Ectodermal cell (in vitro differentiated cells): ENCODE measurements around the gene CASKIN1.
A peak's percentile ranks its signal among the peaks of the same experiment; 100 is the strongest.
"Not testable (repeated sequence)": the region's sequence is repeated elsewhere in the genome, so short reads cannot be mapped to it uniquely, and the experiment has no call there.

Source experiments
- H3K27ac ChIP-seq: 2 replicates; pipeline ENCODE4 v1.7.0; 2013; ENCODE audit warnings: mild to moderate bottlenecking, low read depth, low read length; ENCODE audit not compliant: insufficient read depth, poor library complexity, severe bottlenecking
- H3K27me3 ChIP-seq: 2 replicates; pipeline ENCODE4 v1.7.0; 2013; ENCODE audit warnings: mild to moderate bottlenecking, low read length; ENCODE audit not compliant: insufficient read depth, control insufficient read depth, poor library complexity, severe bottlenecking
- H3K36me3 ChIP-seq: one replicate; pipeline ENCODE4 v1.7.0; 2013; ENCODE audit warnings: low read length; ENCODE audit not compliant: control insufficient read depth, insufficient read depth
- H3K4me1 ChIP-seq: one replicate; pipeline ENCODE4 v1.7.0; 2013; ENCODE audit warnings: low read length; ENCODE audit not compliant: control insufficient read depth, insufficient read depth
- H3K4me3 ChIP-seq: 2 replicates; pipeline ENCODE4 v1.7.0; 2013; ENCODE audit warnings: low read depth, low read length, control low read depth; ENCODE audit not compliant: insufficient read depth
- H3K9me3 ChIP-seq: 2 replicates; pipeline ENCODE4 v1.7.0; 2013; ENCODE audit warnings: mild to moderate bottlenecking, low read length, moderate library complexity; ENCODE audit not compliant: control insufficient read depth
- WGBS, 2 experiments: methylation state at CpG; one replicate each; pipeline ENCODE4 v1.1.7; 2013; ENCODE audit warnings: missing lambda C conversion rate in 2 of 2; 5-methylcytosine and 5-hydroxymethylcytosine counted together

CASKIN1 gene

DNA sequence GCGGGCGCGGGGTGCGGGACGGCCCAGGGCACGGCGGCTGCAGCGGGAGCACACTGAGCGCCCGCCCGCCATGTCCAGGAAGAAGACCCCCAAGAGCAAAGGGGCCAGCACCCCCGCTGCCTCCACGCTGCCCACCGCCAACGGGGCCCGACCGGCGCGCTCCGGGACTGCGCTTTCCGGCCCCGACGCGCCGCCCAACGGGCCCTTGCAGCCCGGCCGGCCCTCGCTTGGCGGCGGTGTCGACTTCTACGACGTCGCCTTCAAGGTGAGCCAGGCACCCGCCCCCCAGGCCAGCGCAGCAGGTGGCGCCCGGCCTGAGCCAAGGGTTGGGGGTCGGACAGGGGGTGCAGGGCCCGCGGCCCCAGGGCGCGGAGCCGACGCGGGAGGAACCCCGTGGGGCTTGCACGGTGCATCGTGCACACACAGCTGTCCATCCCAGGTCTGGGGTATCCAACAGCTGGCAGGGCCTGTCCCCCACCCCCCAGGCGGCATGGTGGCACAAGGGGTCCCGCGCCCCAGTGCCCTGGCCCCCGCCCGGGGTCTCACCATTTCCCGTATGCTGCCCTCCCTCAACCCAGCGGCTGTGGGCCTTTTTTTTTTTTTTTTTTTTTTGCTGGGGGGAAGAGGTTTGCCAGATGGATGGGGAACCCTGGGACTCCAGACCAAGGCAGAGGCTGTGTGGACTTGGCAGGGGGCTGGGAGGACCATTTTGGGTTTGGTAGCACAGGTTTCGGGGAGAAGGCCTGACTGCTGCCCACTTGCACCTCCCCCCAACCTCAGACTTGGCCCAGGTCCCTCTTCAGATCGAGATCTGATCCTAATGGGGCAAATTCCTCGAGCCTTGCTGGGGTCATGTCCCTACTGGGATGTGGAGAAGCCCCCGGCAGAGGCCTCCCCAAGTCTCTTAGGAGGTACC lies 47.4 kb downstream of the CASKIN1 start:
- WGBS, 2 experiments: 2% methylated on average over 62 of the region's 62 CpGs
- no peak overlapping the region for H3K27ac ChIP-seq

DNA sequence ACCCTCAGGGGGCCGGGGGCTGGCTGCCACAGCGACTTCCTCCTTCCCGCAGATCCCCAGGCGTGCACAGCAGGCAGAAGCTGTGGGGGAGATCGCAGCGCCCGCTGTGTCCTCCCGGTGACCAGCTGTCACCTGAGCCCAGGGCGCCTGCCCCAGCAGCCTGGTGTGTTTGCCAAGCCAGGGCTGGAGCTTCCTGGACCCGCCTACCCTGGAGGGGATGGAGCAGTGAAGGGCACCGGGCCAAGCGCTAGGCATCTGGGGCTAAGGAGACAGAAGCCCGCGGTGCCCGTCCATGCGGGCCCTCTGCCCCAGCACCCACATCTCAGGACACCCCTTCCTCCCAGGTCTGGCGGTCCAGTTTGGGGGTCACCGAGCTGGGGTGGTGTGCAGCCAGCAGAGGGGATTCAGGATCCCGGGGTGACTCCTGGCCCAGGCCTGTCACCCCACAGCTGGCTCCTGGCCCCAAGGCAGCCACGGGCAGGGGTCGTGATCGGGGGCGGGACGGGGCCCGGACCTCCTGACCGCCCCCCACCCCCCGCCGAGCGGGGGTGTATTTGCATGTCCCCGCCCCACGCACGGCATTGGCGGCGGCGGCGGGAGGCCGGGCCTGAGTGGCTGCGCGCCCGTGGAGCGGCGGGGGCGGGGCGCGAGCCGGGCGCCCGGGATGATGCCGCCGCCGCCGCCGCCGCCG lies 48.3 kb downstream of the CASKIN1 start, which contains the start of gene RAB26:
Gene RAB26 (plus strand): TSS at position 645 of the 691 bp plus-strand sequence. CDS start 159 bp downstream, outside the sequence.
- H3K4me1 ChIP-seq: peaks cover 38% of the 10 kb centered on the region
- no peak within 1 kb of the TSS for H3K27ac ChIP-seq
- peak within 1 kb of the TSS; percentile 46 for H3K4me3 ChIP-seq
- H3K9me3 ChIP-seq: no peaks in the 10 kb centered on the region
- 4% methylated on average over 55 of the region's 55 CpGs for WGBS, 2 experiments
- H3K36me3 ChIP-seq: no peaks in the 10 kb centered on the region
- peaks cover 12% of the 10 kb centered on the region for H3K27me3 ChIP-seq

More for the DNA sequence above, 47.4 kb downstream of the CASKIN1 start:
- Histone ChIP-seq H3K36me3 (peaks cover 4% of the 10 kb centered on the region), H3K27me3 (peaks cover 12% of the 10 kb centered on the region), H3K4me3 (peak overlapping the region; percentile 46), H3K4me1 (peaks cover 41% of the 10 kb centered on the region), H3K9me3 (no peaks in the 10 kb centered on the region)

DNA sequence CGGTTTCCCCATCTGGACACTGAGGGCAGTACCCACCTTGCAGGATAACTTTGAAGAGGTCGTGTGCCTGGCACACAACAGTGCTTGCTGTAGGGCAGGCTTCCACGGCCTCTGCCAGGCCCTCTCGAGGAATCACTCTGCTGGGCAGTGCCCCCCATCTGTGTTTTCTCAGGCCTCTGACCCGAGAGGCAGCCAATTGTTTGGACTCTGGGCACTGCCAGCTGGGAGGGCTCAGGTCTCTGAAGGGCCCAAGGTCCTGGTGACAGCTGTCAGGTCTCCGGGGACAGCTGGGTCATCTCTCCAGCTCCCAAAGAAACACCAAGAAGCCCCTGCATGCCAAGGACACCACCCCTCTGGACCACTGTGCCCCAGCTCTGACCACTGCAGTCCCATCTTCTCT lies 49.0 kb downstream of the CASKIN1 start:
- Histone ChIP-seq H3K4me3 (no peak overlapping the region), H3K4me1 (peaks cover 31% of the 10 kb centered on the region), H3K9me3 (no peaks in the 10 kb centered on the region), H3K36me3 (no peaks in the 10 kb centered on the region), H3K27me3 (peaks cover 12% of the 10 kb centered on the region), H3K27ac (no peak overlapping the region)
- WGBS, 2 experiments: 84 to 85% methylated on average over 6 of the region's 6 CpGs

DNA sequence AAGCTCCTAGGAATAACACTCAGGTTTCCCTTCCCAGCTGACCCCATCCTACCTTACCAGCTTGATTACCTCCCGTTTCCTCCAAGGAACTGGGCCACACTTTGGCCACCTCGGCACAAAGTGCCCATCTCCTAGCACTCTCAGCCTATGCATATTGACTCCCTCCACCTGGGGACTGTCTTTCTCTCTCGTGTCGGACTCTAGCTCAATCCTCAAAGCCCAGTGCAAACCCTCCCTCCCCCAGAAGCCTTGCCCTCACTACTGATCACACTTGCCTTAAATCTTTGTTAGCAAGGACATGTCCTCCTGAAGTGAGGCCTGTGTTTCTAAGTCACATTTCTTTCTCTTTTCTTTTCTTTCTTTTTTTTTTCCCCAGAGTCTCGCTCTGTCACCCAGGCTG lies 50.6 kb downstream of the CASKIN1 start:
- no peaks in the 10 kb centered on the region for H3K9me3 ChIP-seq
- peaks cover 16% of the 10 kb centered on the region for H3K4me1 ChIP-seq
- no peak overlapping the region for H3K27ac ChIP-seq
- H3K4me3 ChIP-seq: no peak overlapping the region
- H3K27me3 ChIP-seq: peaks cover 12% of the 10 kb centered on the region
- no peaks in the 10 kb centered on the region for H3K36me3 ChIP-seq
- 66 to 72% methylated on average over 5 of the region's 5 CpGs for WGBS, 2 experiments

DNA sequence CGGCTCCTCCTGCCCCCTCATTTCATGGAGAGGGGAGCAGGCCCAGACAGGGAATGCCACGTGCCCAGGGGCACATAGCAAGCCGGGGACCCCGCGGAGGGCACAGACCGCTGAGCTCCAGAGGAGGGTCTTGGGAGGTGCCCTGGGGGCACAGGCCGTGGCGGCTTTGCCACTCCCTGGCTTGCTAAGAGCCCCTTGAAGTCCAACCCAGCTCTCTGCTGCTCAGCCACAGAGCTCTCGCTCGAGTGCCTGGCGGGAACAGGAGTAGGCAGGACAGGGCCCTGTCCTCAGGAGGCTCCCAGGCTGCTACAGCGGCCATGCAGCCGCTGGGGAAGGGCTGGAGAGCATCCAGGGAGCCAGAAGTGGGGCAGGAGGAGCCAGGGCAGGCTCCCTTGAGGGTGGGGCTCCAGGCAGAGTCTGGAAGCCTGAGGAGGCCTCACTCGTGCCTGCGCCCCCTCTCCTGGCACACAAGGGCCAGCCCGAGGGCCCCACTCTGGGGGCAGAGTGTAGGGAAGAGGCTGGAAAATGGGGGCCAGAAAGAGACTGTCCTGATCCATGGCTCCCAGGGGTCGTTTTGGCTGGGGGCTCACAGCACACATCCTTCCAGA lies 52.4 kb downstream of the CASKIN1 start:
- 91% methylated on average over 17 of the region's 17 CpGs for WGBS, 2 experiments

DNA sequence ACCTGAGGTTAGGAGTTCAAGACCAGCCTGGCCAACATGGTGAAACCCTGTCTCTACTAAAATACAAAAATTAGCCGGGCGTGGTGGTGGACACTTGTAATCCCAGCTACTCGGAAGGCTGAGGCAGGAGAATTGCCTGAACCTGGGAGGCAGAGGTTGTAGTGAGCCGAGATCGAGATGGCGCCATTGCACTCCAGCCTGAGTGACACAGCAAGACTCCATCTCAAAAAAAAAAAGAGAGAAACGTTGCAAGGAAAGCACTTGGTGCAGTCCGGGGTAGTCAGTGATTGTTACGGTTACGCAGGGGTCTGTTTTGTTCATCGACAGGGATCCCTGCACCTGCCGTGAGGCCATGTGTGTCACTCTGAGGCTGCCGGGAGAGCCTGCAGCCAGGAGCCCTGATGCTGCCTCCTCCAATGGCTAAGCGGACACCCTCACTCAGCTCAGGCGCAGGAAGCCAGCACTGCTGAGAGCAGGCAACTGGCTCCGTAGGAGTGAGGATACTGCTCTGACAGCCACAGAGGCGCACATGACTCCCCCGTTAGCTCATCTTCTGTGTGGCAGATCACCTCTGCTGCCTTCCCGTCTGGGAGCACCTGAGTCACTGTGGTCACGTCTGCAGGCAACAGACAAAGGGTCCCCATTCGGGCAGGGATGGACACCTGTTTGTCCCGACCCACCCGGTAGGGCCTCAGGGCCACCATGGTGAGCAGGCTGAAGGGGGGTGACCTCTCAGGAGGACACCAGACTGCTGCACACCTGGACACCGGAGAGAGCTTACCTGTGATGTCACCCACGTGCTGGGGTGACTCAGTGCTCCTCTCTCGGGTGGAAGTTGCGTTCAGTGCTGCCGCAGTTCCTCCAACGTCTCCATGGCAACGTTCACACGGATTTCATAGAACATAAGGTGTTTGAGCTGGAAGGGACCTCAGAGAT lies 53.2 kb downstream of the CASKIN1 start:
- H3K4me1 ChIP-seq: no peaks in the 10 kb centered on the region
- WGBS, 2 experiments: 86 to 87% methylated on average over 31 of the region's 31 CpGs
- no peaks in the 10 kb centered on the region for H3K27me3 ChIP-seq
- no peak overlapping the region for H3K27ac ChIP-seq
- H3K4me3 ChIP-seq: no peak overlapping the region
- no peaks in the 10 kb centered on the region for H3K36me3 ChIP-seq
- H3K9me3 ChIP-seq: no peaks in the 10 kb centered on the region

More for the DNA sequence above, 52.4 kb downstream of the CASKIN1 start:
- no peak overlapping the region for H3K27ac ChIP-seq
- H3K36me3 ChIP-seq: no peaks in the 10 kb centered on the region
- no peaks in the 10 kb centered on the region for H3K27me3 ChIP-seq
- no peaks in the 10 kb centered on the region for H3K9me3 ChIP-seq
- H3K4me3 ChIP-seq: no peak overlapping the region
- H3K4me1 ChIP-seq: no peaks in the 10 kb centered on the region

DNA sequence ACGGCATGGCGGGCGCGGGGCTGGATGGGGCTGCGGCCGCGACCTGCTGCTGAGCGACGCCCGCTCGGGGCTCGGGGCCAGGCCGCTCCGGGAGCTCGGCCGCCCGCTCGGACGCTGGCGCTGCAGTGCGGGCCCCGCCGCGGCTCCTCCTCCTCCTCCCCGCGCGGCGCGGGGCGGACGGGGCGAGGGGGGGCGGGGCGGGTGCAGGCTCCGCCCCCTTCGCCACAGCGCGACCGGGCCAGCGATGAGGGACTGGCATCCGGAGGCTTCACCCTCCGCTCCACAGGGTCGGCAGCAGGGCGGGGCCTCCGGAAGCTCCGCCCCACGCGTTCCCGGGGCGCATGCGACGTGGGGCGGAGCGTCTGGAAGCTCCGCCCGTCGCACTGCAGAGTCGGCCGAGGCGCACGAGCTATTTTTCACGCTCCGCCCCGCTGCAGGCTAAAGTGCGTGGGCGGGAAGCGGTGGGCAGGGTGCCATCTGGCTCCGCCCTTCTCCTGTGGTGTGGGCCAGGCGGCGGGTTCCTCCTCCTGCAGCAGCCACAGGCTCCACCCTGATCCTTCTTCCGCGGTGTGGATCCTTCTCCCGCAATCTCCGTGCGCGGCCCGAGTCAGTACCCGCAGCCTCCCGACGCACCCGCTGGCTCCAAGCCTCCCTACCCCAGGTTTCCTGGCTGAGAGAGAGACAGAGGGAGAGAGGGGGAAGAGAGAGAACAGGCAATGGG lies 60.5 kb downstream of the CASKIN1 start, which contains the start of gene PKD1:
Gene PKD1 (minus strand): TSS at position 129 of the 721 bp plus-strand sequence. CDS start 209 bp downstream, outside the sequence.
- not testable (repeated sequence) for H3K36me3 ChIP-seq, H3K4me1 ChIP-seq, H3K9me3 ChIP-seq, H3K27ac ChIP-seq, H3K27me3 ChIP-seq
- WGBS, 2 experiments: 0% methylated on average over 52 to 55 of the region's 81 CpGs
- peak within 1 kb of the TSS; percentile 38 for H3K4me3 ChIP-seq

DNA sequence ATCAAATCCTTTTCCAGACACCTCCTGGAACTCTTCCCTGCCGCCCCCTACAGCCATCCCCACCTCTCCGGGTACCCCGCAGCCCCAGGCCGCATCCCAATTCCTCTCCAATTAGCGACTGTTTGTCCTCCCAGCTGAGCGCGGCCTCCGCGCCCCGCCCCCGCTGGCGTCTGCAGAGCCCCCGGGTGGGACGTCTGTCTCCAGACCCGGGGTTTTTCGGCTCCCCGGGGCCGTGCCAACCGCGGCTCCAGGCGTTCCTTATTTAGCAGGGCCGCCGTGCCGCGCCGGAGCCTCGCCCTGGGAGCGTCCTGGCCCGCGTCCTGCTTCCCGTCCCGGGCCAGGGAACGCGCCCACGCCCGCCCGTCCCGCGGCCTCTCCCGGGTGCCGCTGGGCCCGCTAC lies 61.3 kb downstream of the CASKIN1 start:
- WGBS, 2 experiments: 0 to 1% methylated on average over 24 to 27 of the region's 42 CpGs
- not testable (repeated sequence) for H3K27me3 ChIP-seq, H3K4me1 ChIP-seq, H3K27ac ChIP-seq, H3K36me3 ChIP-seq, H3K9me3 ChIP-seq
- H3K4me3 ChIP-seq: peak overlapping the region; percentile 38

DNA sequence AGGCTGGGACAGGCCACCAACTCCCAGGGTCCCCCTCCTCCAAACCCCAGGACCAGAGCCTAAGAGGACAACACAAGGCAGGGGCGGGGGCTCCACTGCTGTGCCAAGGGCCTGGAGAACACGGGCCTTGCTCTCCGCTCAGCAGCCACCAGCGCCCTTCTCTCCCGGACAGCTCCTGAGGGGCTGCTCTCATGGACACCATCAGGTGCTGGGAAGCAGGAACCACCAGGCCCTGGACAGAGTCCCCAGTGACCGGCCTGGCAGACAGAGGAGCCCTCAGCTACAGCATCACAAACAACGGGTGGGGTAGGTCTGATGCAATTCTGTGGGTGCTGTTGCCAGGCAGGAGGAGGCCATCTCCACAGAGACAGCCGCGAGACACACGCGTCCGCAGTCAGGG lies 62.6 kb downstream of the CASKIN1 start:
- not testable (repeated sequence) for H3K9me3 ChIP-seq, H3K4me3 ChIP-seq, H3K27me3 ChIP-seq, H3K27ac ChIP-seq, H3K36me3 ChIP-seq, H3K4me1 ChIP-seq
- 86 to 93% methylated on average over 6 of the region's 12 CpGs for WGBS, 2 experiments
